HG03196 (cell line): ENCODE data around the gene CFH.
"Not testable (repeated sequence)": the region's sequence is repeated elsewhere in the genome, so short reads cannot be mapped to it uniquely, and the experiment has no call there.

Experiments used
- ATAC-seq: cut with Tn5 transposase; IDR thresholded peaks from one replicate; pipeline ENCODE4 v1.9.1; 2021; ENCODE audit not compliant: unreplicated experiment

The CFH gene

GRCh38 chr1:196738730-196739129 lies 86.9 kb downstream of the CFH start:
- no peak for ATAC-seq

GRCh38 chr1:196743244-196743643 lies 91.4 kb downstream of the CFH start:
- not testable (repeated sequence) for ATAC-seq

- ATAC-seq = not testable (repeated sequence)
These were observed 113.3 kb downstream of the CFH start for GRCh38 chr1:196765019-196765740.

GRCh38 chr1:196769823-196770222 lies 118.0 kb downstream of the CFH start:
- ATAC-seq = not testable (repeated sequence)

- no peak for ATAC-seq
These were observed 121.9 kb downstream of the CFH start for GRCh38 chr1:196773713-196774112.

GRCh38 chr1:196774175-196774574 lies 122.3 kb downstream of the CFH start:
- ATAC-seq = no peak

- ATAC-seq = no peak
These were observed 122.8 kb downstream of the CFH start, which contains the start of gene CFHR3 for GRCh38 chr1:196774603-196775002. Gene CFHR3 (plus strand): TSS chr1:196774840. CDS start chr1:196774887, 47 bp downstream.

GRCh38 chr1:196777603-196778002 lies 125.8 kb downstream of the CFH start:
- ATAC-seq = no peak

- no peak for ATAC-seq
These were observed 127.2 kb downstream of the CFH start for GRCh38 chr1:196779093-196779492.

- not testable (repeated sequence) for ATAC-seq
These were observed 139.4 kb downstream of the CFH start for GRCh38 chr1:196791252-196791651.

GRCh38 chr1:196794103-196794502 lies 142.3 kb downstream of the CFH start:
- not testable (repeated sequence) for ATAC-seq
